ENCODE results near the gene RARRES2.

- no peak for TF ChIP-seq TAF1 (IDR thresholded peaks at IDR 0.05; ENCODE audit: low read depth, low read length)
- no peak for TF ChIP-seq POLR2A (IDR thresholded peaks at IDR 0.05; ENCODE audit: low read depth, low read length)
- TF ChIP-seq SPI1 (IDR thresholded peaks at IDR 0.05; ENCODE audit: low read depth, low read length): no peak
Measured at GRCh38 chr7:150377635-150378034, 36.2 kb upstream of the RARRES2 start.
